Esophagus (tissue), 2 donors: ENCODE measurements around the gene OR10AG1. TPM values are rescaled to one million over a fixed set of nuclear protein-coding genes. Genes with fewer than 3 reads are reported as not detected.

Experiments used
- H3K27ac ChIP-seq, 2 donors: one replicate each; pipeline ENCODE4 v1.5.1; 2013; ENCODE audit warnings: low read depth in 2 of 2, mild to moderate bottlenecking in 2 of 2, inconsistent platforms in 1 of 2, low read length in 1 of 2, moderate library complexity in 1 of 2
- H3K27me3 ChIP-seq, 2 donors: one replicate each; pipeline ENCODE4 v1.6.1; 2013; ENCODE audit warnings: low read length in 2 of 2, control low read depth in 1 of 2, mild to moderate bottlenecking in 1 of 2; ENCODE audit not compliant: insufficient read depth in 2 of 2, control insufficient read depth in 1 of 2
- H3K36me3 ChIP-seq, 2 donors: one replicate each; pipeline ENCODE4 v1.6.1; 2013; ENCODE audit warnings: low read length in 1 of 2; ENCODE audit not compliant: control insufficient read depth in 2 of 2, insufficient read depth in 2 of 2
- H3K4me1 ChIP-seq, 2 donors: one replicate each; pipeline ENCODE4 v1.6.1; 2013; ENCODE audit warnings: low read length in 1 of 2; ENCODE audit not compliant: control insufficient read depth in 2 of 2, insufficient read depth in 2 of 2
- H3K4me3 ChIP-seq, 2 donors: one replicate each; pipeline ENCODE4 v1.5.1; 2013; ENCODE audit warnings: low read length in 2 of 2, mild to moderate bottlenecking in 2 of 2, low read depth in 1 of 2, moderate library complexity in 1 of 2
- H3K9me3 ChIP-seq, 2 donors: one replicate each; pipeline ENCODE4 v1.6.1; 2013; ENCODE audit warnings: mild to moderate bottlenecking in 2 of 2, low read depth in 1 of 2, low read length in 1 of 2, moderate library complexity in 1 of 2; ENCODE audit not compliant: control insufficient read depth in 2 of 2, insufficient read depth in 1 of 2
- WGBS, 2 donors: extraction: QIAGEN DNeasy Blood & Tissue Kit; methylation state at CpG; one replicate each; pipeline ENCODE4 v1.1.7; 2013; 5-methylcytosine and 5-hydroxymethylcytosine counted together
- polyA plus RNA-seq, 2 donors: library from polyadenylated mRNA; stranded (reverse); fragments of 200-250 nt; gene quantifications; one replicate each; pipeline ENCODE4 v1.2.3, GENCODE V29; 2013
- donor health status: healthy with polysubstance abuse.
- donor health status: Bipolar disorder and iron deficiency.

Gene OR10AG1
- not detected for polyA plus RNA-seq

- 82 to 97% methylated on average over 2 of the region's 2 CpGs for WGBS, 2 donors
- no peaks in the 10 kb centered on the region for H3K36me3 ChIP-seq
- peaks cover 0 to 4% of the 10 kb centered on the region in 2 donors for H3K9me3 ChIP-seq
- H3K4me3 ChIP-seq = no peak within 1 kb of the TSS
- no peaks in the 10 kb centered on the region for H3K4me1 ChIP-seq
- no peaks in the 10 kb centered on the region for H3K27me3 ChIP-seq
- H3K27ac ChIP-seq = no peak within 1 kb of the TSS
Measured at GRCh38 chr11:55969845-55970244, at the start of gene OR10AG1. TSS of gene OR10AG1 (minus strand) at chr11:55969945. CDS start at chr11:55969907, 38 bp downstream.

- H3K27ac ChIP-seq = no peak overlapping the region
- 38 to 43% methylated on average over 2 of the region's 2 CpGs for WGBS, 2 donors
- no peaks in the 10 kb centered on the region for H3K27me3 ChIP-seq
- no peak overlapping the region for H3K4me3 ChIP-seq
- peaks cover 0 to 5% of the 10 kb centered on the region in 2 donors for H3K9me3 ChIP-seq
- no peaks in the 10 kb centered on the region for H3K36me3 ChIP-seq
- no peaks in the 10 kb centered on the region for H3K4me1 ChIP-seq
Measured at GRCh38 chr11:56013805-56014204, 44.1 kb upstream of the OR10AG1 start.

GRCh38 chr11:56010716-56011115 is 41.0 kb upstream of the OR10AG1 start:
- peaks cover 0 to 5% of the 10 kb centered on the region in 2 donors for H3K9me3 ChIP-seq
- no peaks in the 10 kb centered on the region for H3K27me3 ChIP-seq
- no peak overlapping the region for H3K4me3 ChIP-seq
- no peaks in the 10 kb centered on the region for H3K36me3 ChIP-seq
- no peak overlapping the region for H3K27ac ChIP-seq
- H3K4me1 ChIP-seq = no peaks in the 10 kb centered on the region

GRCh38 chr11:55994525-55994924 is 24.8 kb upstream of the OR10AG1 start, which contains the start of gene OR5F1:
TSS of gene OR5F1 (minus strand) at chr11:55994625. CDS start at chr11:55994625, 0 bp downstream.
- Histone ChIP-seq H3K9me3 (peaks cover 0 to 4% of the 10 kb centered on the region in 2 donors), H3K27me3 (no peaks in the 10 kb centered on the region), H3K36me3 (no peaks in the 10 kb centered on the region), H3K4me3 (no peak within 1 kb of the TSS), H3K27ac (no peak within 1 kb of the TSS), H3K4me1 (no peaks in the 10 kb centered on the region)
- WGBS, 2 donors = 59 to 61% methylated on average over 2 of the region's 2 CpGs

GRCh38 chr11:55970935-55971334 is 1.2 kb upstream of the OR10AG1 start:
- no peaks in the 10 kb centered on the region for H3K4me1 ChIP-seq
- 86 to 93% methylated on average over 3 of the region's 3 CpGs for WGBS, 2 donors
- no peak overlapping the region for H3K4me3 ChIP-seq
- peaks cover 0 to 4% of the 10 kb centered on the region in 2 donors for H3K9me3 ChIP-seq
- no peaks in the 10 kb centered on the region for H3K36me3 ChIP-seq
- no peak overlapping the region for H3K27ac ChIP-seq
- no peaks in the 10 kb centered on the region for H3K27me3 ChIP-seq

- no peaks in the 10 kb centered on the region for H3K27me3 ChIP-seq
- H3K9me3 ChIP-seq = peaks cover 0 to 4% of the 10 kb centered on the region in 2 donors
- no peak overlapping the region for H3K4me3 ChIP-seq
- H3K27ac ChIP-seq = no peak overlapping the region
- WGBS, 2 donors = 78 to 83% methylated on average over 5 of the region's 5 CpGs
- H3K36me3 ChIP-seq = no peaks in the 10 kb centered on the region
- H3K4me1 ChIP-seq = no peaks in the 10 kb centered on the region
Measured at GRCh38 chr11:55967914-55968313, 1.8 kb downstream of the OR10AG1 start.

GRCh38 chr11:55966391-55966790 is 3.4 kb downstream of the OR10AG1 start:
- H3K4me1 ChIP-seq = no peaks in the 10 kb centered on the region
- H3K27me3 ChIP-seq = no peaks in the 10 kb centered on the region
- peaks cover 0 to 4% of the 10 kb centered on the region in 2 donors for H3K9me3 ChIP-seq
- WGBS, 2 donors = 61 to 63% methylated on average over 2 of the region's 2 CpGs
- H3K36me3 ChIP-seq = no peaks in the 10 kb centered on the region
- no peak overlapping the region for H3K27ac ChIP-seq
- no peak overlapping the region for H3K4me3 ChIP-seq

- no peak overlapping the region for H3K27ac ChIP-seq
- WGBS, 2 donors = 29 to 43% methylated on average over 4 of the region's 4 CpGs
Measured at GRCh38 chr11:55956521-55956920, 13.2 kb downstream of the OR10AG1 start.

GRCh38 chr11:55949330-55949729 is 20.4 kb downstream of the OR10AG1 start:
- Histone ChIP-seq H3K36me3 (no peaks in the 10 kb centered on the region), H3K4me1 (no peaks in the 10 kb centered on the region), H3K9me3 (peaks cover 0 to 4% of the 10 kb centered on the region in 2 donors), H3K27ac (no peak overlapping the region), H3K4me3 (no peak overlapping the region), H3K27me3 (no peaks in the 10 kb centered on the region)
- WGBS, 2 donors = 58 to 68% methylated on average over 4 of the region's 4 CpGs

More at GRCh38 chr11:55956521-55956920, 13.2 kb downstream of the OR10AG1 start:
- no peaks in the 10 kb centered on the region for H3K9me3 ChIP-seq
- no peaks in the 10 kb centered on the region for H3K4me1 ChIP-seq
- no peaks in the 10 kb centered on the region for H3K27me3 ChIP-seq
- no peaks in the 10 kb centered on the region for H3K36me3 ChIP-seq
- no peak overlapping the region for H3K4me3 ChIP-seq

- WGBS, 2 donors = 0 to 5% methylated on average over 3 of the region's 3 CpGs
- Histone ChIP-seq H3K9me3 (no peaks in the 10 kb centered on the region), H3K4me1 (no peaks in the 10 kb centered on the region), H3K27ac (no peak overlapping the region), H3K4me3 (no peak overlapping the region), H3K36me3 (no peaks in the 10 kb centered on the region), H3K27me3 (no peaks in the 10 kb centered on the region)
Measured at GRCh38 chr11:55942785-55943392, 26.9 kb downstream of the OR10AG1 start.
